ENCODE results near the gene NAV2.

NAV2 gene

GRCh38 chr11:19836666-19837065 lies 124.0 kb downstream of the NAV2 start:
- no peak for DNase-seq (ENCODE audit: low read depth)
- TF ChIP-seq, protein P1, sequence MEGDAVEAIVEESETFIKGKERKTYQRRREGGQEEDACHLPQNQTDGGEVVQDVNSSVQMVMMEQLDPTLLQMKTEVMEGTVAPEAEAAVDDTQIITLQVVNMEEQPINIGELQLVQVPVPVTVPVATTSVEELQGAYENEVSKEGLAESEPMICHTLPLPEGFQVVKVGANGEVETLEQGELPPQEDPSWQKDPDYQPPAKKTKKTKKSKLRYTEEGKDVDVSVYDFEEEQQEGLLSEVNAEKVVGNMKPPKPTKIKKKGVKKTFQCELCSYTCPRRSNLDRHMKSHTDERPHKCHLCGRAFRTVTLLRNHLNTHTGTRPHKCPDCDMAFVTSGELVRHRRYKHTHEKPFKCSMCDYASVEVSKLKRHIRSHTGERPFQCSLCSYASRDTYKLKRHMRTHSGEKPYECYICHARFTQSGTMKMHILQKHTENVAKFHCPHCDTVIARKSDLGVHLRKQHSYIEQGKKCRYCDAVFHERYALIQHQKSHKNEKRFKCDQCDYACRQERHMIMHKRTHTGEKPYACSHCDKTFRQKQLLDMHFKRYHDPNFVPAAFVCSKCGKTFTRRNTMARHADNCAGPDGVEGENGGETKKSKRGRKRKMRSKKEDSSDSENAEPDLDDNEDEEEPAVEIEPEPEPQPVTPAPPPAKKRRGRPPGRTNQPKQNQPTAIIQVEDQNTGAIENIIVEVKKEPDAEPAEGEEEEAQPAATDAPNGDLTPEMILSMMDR (IDR thresholded peaks at IDR 0.05; ENCODE audit: control insufficient read depth, extremely low read depth, insufficient read depth): no peak
- H3K4me3 ChIP-seq (ENCODE audit: low read depth, low read length): no peak overlapping the region

DNA sequence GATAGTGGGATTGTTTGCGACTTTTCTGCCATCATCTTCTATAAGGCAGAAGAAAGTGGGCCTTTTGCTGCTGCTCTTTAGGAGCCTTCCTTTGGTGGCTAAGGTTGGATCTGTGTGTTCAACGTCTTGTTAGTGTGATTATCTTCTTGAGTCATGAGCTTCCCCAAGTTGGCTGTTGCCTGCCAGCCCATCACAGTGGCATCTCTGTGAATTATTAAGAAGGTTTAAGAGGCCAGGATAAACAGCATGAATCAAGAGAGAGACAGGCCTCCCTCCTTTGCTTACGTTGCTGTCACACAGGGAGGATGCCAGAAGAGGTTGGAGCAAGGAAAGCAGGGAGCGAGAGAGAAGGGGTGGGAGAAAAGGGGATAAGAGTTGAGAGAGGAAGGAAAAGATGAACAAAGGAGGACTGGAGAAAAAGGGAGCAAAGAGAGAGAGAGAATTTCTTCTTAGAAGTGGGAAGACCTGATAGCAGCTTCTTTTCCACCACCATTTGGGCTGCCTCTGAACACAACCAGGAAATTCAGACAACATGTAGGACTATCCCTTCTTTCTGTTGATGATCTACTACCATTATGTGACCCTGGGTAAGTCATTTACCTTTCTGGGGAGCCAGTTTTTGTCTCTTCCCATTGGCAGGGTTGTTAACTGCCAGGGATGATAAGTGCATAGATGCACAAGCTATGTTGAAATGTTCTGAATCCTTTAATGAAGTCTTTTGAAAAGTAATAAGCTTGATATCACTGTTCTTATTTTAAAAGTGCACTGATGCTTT lies 126.5 kb downstream of the NAV2 start:
- no peak overlapping the region for H3K4me3 ChIP-seq (ENCODE audit: low read depth, low read length)
- DNase-seq (ENCODE audit: low read depth): no peak
- TF ChIP-seq, protein P1 (IDR thresholded peaks at IDR 0.05; ENCODE audit: control insufficient read depth, extremely low read depth, insufficient read depth): no peak

GRCh38 chr11:19840961-19841360 lies 128.3 kb downstream of the NAV2 start:
- TF ChIP-seq, protein P1 (IDR thresholded peaks at IDR 0.05; ENCODE audit: control insufficient read depth, extremely low read depth, insufficient read depth): no peak
- no peak overlapping the region for H3K4me3 ChIP-seq (ENCODE audit: low read depth, low read length)
- DNase-seq (ENCODE audit: low read depth): no peak

DNA sequence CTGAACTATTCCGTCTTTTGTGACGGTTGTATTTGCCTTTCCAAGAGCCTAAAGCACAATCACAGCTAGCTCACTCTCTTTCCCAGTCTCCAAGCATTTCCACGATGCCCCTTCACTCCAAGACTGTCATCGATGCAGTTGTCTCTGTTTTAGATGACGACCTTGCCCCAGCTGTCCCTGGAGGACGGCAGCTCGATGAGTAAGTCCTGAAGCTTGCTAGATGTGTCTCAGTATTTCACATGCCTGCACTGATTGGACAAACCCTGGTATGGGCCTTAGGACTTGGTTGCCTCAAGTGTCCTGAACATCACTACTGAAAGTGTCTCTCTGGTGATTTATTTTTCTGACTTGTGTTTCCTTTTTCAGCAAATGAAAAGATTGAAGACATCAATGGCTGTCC lies 129.9 kb downstream of the NAV2 start:
- no peak for DNase-seq (ENCODE audit: low read depth)
- TF ChIP-seq, protein P1 (IDR thresholded peaks at IDR 0.05; ENCODE audit: control insufficient read depth, extremely low read depth, insufficient read depth): no peak
- no peak overlapping the region for H3K4me3 ChIP-seq (ENCODE audit: low read depth, low read length)

GRCh38 chr11:19843079-19843478 lies 130.4 kb downstream of the NAV2 start:
- TF ChIP-seq, protein P1 (IDR thresholded peaks at IDR 0.05; ENCODE audit: control insufficient read depth, extremely low read depth, insufficient read depth): no peak
- no peak overlapping the region for H3K4me3 ChIP-seq (ENCODE audit: low read depth, low read length)
- no peak for DNase-seq (ENCODE audit: low read depth)

DNA sequence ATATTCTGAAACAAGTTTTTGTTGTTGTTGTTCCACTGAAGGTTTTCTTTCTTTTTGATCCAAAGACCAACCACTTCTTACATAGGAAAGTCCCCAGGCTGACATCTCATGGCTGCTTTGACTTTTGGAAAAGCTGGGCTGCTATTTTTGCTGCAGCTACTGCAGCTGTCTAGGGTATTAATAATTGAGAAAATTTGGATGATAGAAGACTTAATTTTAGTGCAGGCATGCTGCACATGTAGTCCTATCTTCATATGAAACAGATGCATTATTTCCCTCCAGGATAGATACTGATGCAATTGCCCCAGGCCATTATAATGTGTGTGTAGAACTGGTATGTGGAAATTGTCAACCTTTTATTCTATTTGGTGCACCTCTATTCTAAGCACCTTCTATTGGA lies 131.4 kb downstream of the NAV2 start:
- TF ChIP-seq, protein P1 (IDR thresholded peaks at IDR 0.05; ENCODE audit: control insufficient read depth, extremely low read depth, insufficient read depth): no peak
- DNase-seq (ENCODE audit: low read depth): no peak
- no peak overlapping the region for H3K4me3 ChIP-seq (ENCODE audit: low read depth, low read length)

DNA sequence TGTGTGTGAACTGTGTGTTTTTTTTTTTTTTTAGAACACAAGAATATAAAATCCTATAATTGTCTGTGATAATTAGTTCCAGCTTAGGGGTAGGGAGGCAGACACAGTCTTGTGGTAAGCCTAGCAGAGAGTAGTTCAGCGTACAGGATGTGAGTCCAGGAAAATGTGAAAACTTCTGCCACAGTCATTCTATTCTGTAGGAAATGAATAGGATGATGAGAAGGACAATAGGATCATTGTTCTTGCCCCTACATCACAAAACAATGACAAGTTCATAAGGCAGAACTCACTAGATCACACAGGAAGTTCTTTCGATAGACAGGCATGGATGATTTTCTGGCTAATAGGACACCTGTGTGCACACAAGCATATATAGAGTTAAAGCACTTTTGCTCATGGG lies 132.2 kb downstream of the NAV2 start:
- TF ChIP-seq, protein P1 (IDR thresholded peaks at IDR 0.05; ENCODE audit: control insufficient read depth, extremely low read depth, insufficient read depth): no peak
- DNase-seq (ENCODE audit: low read depth): no peak
- H3K4me3 ChIP-seq (ENCODE audit: low read depth, low read length): no peak overlapping the region
